ENCODE measurements around the gene TNFAIP8. TPM values are rescaled to one million over a fixed set of nuclear protein-coding genes. Genes with fewer than 3 reads are reported as not detected.

Gene TNFAIP8
- total RNA-seq, 6 experiments from 2014 or later, result 8.0 to 13.9 (median 10.5) TPM

DNA sequence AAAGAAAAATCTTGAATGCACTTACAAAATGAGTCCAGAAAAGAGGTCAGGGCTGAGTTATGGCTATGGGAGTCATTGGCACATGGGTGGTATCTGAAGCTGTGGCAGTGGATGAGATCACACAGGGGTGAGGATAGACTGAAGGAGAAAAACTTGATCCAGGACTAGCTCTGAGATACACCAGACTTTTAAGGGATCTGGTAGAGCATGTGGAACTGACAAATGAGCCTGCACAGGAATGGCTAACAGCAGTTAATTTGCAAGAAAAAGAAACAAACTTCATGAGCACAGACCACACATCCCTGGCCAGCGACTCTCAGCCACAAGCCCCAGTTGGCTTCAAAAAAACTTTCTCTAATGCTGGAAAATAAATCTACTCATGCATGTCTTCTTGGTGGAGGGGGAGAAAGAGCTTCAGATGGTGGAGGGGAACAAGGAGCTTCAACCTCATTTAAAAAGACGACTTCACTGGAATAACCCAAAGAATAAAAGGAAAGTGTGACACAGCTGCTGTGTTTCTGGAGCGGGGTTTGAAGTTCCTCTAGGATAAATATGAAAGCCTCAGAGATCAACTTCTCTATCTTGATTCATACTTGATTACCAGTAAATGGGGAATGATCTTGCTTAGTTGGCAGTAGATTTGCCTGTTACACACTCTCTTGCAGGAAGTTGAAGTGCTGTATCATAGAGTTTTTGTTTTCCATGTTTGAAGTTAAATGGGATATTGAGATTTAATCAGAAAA is 33.6 kb downstream of the TNFAIP8 start:
- Mint-ChIP-seq H3K36me3 (ENCODE audit: low read depth) (no peaks in the 10 kb centered on the region; the same call in 1 of the 2 replicates), H3K9me3 (no peaks in the 10 kb centered on the region), H3K27me3 (ENCODE audit: insufficient read depth) (no peaks in the 10 kb centered on the region), H3K27ac (no peak overlapping the region), H3K4me1 (ENCODE audit: low read depth) (peaks cover 41% of the 10 kb centered on the region), H3K4me3 (no peak overlapping the region)
- TF ChIP-seq, protein P1, sequence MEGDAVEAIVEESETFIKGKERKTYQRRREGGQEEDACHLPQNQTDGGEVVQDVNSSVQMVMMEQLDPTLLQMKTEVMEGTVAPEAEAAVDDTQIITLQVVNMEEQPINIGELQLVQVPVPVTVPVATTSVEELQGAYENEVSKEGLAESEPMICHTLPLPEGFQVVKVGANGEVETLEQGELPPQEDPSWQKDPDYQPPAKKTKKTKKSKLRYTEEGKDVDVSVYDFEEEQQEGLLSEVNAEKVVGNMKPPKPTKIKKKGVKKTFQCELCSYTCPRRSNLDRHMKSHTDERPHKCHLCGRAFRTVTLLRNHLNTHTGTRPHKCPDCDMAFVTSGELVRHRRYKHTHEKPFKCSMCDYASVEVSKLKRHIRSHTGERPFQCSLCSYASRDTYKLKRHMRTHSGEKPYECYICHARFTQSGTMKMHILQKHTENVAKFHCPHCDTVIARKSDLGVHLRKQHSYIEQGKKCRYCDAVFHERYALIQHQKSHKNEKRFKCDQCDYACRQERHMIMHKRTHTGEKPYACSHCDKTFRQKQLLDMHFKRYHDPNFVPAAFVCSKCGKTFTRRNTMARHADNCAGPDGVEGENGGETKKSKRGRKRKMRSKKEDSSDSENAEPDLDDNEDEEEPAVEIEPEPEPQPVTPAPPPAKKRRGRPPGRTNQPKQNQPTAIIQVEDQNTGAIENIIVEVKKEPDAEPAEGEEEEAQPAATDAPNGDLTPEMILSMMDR (IDR thresholded peaks at IDR 0.05), result no peak
- DNase-seq, result no peak

DNA sequence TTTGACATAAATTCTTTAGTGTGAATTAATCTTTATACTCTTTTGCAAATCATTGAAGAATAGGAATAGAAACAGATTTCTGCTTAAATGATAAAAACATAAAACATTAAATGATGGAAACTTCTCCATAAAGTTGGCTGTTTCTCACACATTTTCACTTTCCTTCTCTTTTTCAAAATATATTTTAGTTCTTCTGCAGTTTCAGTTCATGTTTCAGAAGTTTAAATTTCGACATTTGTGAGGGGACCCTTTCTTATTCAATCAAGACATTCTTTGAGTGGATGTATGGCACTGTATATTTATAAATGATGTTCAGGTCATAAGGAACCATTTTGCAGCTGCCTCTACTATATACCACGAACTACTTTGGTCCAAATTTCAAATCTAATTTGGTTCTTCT is 34.6 kb downstream of the TNFAIP8 start:
- TF ChIP-seq, protein P1 (IDR thresholded peaks at IDR 0.05), result no peak
- H3K4me1 Mint-ChIP-seq (ENCODE audit: low read depth), result peaks cover 49% of the 10 kb centered on the region

DNA sequence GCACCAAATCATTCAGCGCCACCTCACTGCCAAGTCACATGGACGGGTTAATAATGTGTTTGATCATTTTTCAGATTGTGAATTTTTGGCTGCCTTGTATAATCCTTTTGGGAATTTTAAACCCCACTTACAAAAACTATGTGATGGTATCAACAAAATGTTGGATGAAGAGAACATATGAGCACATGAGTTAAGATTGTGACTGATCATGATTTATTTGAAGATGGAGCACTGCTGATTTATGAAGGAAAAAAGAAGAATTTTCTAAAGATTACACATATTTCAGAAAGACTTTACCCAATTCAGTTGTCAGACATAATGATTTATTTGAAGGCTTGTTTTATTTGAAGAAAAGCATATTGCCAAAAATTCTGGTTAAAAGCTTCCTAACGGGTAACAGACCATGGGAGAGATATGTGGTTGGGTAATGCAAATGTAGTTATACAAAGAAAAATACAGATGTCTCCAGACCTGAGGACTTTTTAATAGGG is 37.4 kb downstream of the TNFAIP8 start:
- Mint-ChIP-seq H3K27ac (peak overlapping the region; percentile 75), H3K9me3 (no peaks in the 10 kb centered on the region), H3K36me3 (ENCODE audit: low read depth) (peaks cover 5% of the 10 kb centered on the region), H3K4me3 (peak overlapping the region; percentile 43), H3K4me1 (ENCODE audit: low read depth) (peaks cover 59% of the 10 kb centered on the region), H3K27me3 (ENCODE audit: insufficient read depth) (no peaks in the 10 kb centered on the region)
- DNase-seq, result peak; percentile 36
- TF ChIP-seq, protein P1 (IDR thresholded peaks at IDR 0.05), result no peak

More for the DNA sequence above, 34.6 kb downstream of the TNFAIP8 start:
- no peak for DNase-seq
- H3K27ac Mint-ChIP-seq, result no peak overlapping the region
- H3K4me3 Mint-ChIP-seq, result no peak overlapping the region
- no peaks in the 10 kb centered on the region for H3K27me3 Mint-ChIP-seq (ENCODE audit: insufficient read depth)
- H3K36me3 Mint-ChIP-seq (ENCODE audit: low read depth), result peaks cover 4% of the 10 kb centered on the region
- H3K9me3 Mint-ChIP-seq, result no peaks in the 10 kb centered on the region

DNA sequence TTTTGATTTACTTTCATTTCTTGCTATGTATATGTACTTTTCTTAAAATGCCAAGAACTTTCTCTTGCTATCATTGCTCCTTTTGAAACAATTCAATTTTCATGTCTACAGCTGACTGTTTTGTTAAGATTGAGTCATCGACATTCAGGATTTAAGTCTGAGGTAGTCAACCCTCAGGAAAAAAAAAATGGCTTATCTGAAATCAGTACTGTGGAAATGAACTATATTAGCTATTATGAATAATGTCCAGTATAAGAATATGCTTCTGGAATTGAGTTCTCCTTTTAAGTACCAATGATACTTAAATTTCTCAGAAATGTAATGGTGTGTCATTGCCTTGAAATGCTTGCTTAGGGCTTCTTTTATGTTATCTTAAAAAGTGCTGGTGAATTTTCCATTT is 37.9 kb downstream of the TNFAIP8 start:
- H3K4me3 Mint-ChIP-seq, result peak overlapping the region; percentile 43
- H3K27ac Mint-ChIP-seq, result peak overlapping the region; percentile 75
- peak; percentile 54 for DNase-seq
- no peaks in the 10 kb centered on the region for H3K27me3 Mint-ChIP-seq (ENCODE audit: insufficient read depth)
- H3K36me3 Mint-ChIP-seq (ENCODE audit: low read depth), result peaks cover 5% of the 10 kb centered on the region
- TF ChIP-seq, protein P1 (IDR thresholded peaks at IDR 0.05), result no peak
- H3K4me1 Mint-ChIP-seq (ENCODE audit: low read depth), result peaks cover 62% of the 10 kb centered on the region
- no peaks in the 10 kb centered on the region for H3K9me3 Mint-ChIP-seq

DNA sequence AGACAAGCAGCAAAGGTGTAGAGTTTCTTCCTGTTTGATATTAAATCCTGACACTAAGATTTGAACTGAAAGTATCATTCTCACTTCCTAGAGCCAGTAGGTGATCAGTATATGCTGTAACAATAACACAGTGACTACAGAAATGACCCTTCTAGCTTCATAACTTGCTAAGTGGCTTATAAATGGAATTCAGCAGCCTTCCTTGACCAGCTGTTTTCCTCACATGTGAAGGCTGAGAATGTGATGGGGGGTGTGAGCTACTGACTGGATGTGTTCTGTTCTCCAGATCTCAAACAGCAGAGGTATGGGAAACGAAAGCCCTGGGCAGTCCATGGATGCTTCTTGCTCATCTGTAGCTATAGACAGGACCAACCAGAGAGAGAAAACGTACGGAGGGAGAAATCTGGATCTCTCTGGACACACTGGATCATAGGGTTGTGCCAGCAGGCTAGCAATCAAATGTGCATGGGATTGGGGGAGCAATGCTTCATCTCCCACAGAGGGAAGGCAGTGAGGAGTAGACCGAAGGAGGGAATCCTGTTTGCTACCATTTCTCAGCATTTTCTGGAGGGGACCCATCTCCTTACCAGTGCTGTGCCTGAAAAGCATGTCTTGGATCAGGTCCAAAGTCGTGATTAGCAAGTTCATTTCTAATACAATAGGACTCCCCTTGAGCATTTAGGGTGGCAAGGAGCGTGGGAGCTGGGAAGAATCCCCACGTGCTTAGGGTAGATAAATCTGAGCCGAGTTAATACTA is 39.4 kb downstream of the TNFAIP8 start:
- DNase-seq, result no peak
- peaks cover 5% of the 10 kb centered on the region for H3K36me3 Mint-ChIP-seq (ENCODE audit: low read depth)
- H3K9me3 Mint-ChIP-seq, result no peaks in the 10 kb centered on the region
- TF ChIP-seq, protein P1 (IDR thresholded peaks at IDR 0.05), result no peak
- H3K4me1 Mint-ChIP-seq (ENCODE audit: low read depth), result peaks cover 64% of the 10 kb centered on the region
- no peak overlapping the region for H3K4me3 Mint-ChIP-seq
- H3K27ac Mint-ChIP-seq, result no peak overlapping the region; the same call in 1 of the 2 replicates
- no peaks in the 10 kb centered on the region for H3K27me3 Mint-ChIP-seq (ENCODE audit: insufficient read depth)

All from HFFc6 (cell line).